ENCODE data around the gene ASIC5.
A peak's percentile ranks its signal among the peaks of the same experiment; 100 is the strongest.

The ASIC5 gene

DNA sequence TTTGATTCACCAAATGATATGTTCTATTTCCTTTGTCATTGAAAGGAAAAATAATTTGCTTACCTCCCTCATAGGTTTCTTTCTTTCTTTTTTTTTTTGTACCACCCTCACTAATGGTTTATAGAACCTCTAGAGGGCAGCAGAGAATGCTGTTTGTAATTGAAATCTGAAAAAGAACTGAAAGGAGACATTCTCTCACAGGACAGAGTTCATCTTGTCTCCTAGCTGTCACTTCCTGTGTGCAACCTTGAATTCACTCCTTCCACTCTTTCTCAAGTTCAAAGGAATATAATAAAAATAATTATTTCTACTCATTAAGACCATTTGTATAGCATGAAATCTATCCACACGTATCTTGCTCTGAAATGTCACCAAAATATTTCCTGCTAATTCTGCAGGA is 56.2 kb downstream of the ASIC5 start (continued):
- TF ChIP-seq ZNF366 (tag by site-specific recombination; conservative IDR thresholded peaks at IDR 0.05) (0 out of 2 replicates have a peak, but pooled peaks have one; percentile 14), PRDM1 (tag by site-specific recombination; IDR thresholded peaks at IDR 0.05) (peak; percentile 53), ZNF654 (tag by site-specific recombination; IDR thresholded peaks at IDR 0.05; ENCODE audit: low read depth) (peak; percentile 66), ZNF394 (tag by site-specific recombination; IDR thresholded peaks at IDR 0.05; ENCODE audit: borderline replicate concordance) (no peak)
- TF ChIP-seq, protein P1, sequence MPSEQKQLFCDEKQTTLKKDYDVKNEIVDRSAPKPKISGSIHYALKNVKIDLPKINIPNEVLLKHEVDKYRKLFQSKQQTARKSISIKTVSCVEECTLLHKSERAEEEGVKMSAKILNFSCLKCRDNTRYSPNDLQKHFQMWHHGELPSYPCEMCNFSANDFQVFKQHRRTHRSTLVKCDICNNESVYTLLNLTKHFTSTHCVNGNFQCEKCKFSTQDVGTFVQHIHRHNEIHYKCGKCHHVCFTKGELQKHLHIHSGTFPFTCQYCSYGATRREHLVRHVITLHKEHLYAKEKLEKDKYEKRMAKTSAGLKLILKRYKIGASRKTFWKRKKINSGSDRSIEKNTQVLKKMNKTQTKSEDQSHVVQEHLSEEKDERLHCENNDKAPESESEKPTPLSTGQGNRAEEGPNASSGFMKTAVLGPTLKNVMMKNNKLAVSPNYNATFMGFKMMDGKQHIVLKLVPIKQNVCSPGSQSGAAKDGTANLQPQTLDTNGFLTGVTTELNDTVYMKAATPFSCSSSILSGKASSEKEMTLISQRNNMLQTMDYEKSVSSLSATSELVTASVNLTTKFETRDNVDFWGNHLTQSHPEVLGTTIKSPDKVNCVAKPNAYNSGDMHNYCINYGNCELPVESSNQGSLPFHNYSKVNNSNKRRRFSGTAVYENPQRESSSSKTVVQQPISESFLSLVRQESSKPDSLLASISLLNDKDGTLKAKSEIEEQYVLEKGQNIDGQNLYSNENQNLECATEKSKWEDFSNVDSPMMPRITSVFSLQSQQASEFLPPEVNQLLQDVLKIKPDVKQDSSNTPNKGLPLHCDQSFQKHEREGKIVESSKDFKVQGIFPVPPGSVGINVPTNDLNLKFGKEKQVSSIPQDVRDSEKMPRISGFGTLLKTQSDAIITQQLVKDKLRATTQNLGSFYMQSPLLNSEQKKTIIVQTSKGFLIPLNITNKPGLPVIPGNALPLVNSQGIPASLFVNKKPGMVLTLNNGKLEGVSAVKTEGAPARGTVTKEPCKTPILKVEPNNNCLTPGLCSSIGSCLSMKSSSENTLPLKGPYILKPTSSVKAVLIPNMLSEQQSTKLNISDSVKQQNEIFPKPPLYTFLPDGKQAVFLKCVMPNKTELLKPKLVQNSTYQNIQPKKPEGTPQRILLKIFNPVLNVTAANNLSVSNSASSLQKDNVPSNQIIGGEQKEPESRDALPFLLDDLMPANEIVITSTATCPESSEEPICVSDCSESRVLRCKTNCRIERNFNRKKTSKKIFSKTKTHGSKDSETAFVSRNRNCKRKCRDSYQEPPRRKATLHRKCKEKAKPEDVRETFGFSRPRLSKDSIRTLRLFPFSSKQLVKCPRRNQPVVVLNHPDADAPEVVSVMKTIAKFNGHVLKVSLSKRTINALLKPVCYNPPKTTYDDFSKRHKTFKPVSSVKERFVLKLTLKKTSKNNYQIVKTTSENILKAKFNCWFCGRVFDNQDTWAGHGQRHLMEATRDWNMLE (tag by site-specific recombination; conservative IDR thresholded peaks at IDR 0.05; ENCODE audit: low read depth) = 0 out of 2 replicates have a peak, but pooled peaks have one; percentile 27

DNA sequence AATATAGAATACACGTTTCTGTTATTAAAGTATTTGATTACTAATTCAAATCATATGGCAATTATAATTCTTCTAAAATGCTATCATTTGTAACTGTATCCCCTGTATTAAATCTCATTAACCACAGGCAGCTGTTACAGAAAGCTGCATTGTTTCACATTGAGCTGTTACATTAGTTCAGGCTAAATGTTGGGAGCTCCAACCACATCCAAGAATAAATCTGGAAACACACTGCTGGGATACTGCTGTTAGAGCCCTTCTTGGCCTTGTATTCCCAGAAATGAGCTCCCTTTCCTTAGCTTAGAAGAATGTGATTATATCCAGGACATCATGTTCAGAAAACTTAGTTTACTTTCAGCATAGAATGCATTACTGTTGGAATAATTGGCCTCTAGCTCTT is 59.1 kb downstream of the ASIC5 start:
- Histone ChIP-seq H3K4me1 (ENCODE audit: control insufficient read depth, insufficient read depth, low read length) (no peaks in the 10 kb centered on the region), H3K27ac (ENCODE audit: extremely low read depth, low read depth, low read length) (no peak overlapping the region), H3K9me3 (ENCODE audit: control insufficient read depth, insufficient read depth, low read depth, low read length) (no peaks in the 10 kb centered on the region), H3K4me3 (ENCODE audit: low read depth, low read length) (no peak overlapping the region), H3K36me3 (ENCODE audit: control insufficient read depth in 2 of 2, insufficient read depth in 1 of 2, low read length in 2 of 2) (peaks cover 0 to 35% of the 10 kb centered on the region in 2 experiments; a peak in 2 of 3 replicates)
- TF ChIP-seq ZNF76 (tag by site-specific recombination; IDR thresholded peaks at IDR 0.05; ENCODE audit: borderline replicate concordance, low read depth) (no peak), ZNF2 (tag by site-specific recombination; IDR thresholded peaks at IDR 0.05) (no peak), ZNF610 (tag by site-specific recombination; IDR thresholded peaks at IDR 0.05; ENCODE audit: borderline replicate concordance) (no peak), YY2 (tag by site-specific recombination; IDR thresholded peaks at IDR 0.05) (no peak), SCRT2 (tag by site-specific recombination; IDR thresholded peaks at IDR 0.05) (no peak), ZNF558 (tag by site-specific recombination; IDR thresholded peaks at IDR 0.05) (no peak), ZNF16 (tag by site-specific recombination; IDR thresholded peaks at IDR 0.05; ENCODE audit: low read depth) (no peak), ZFP41 (tag by site-specific recombination; IDR thresholded peaks at IDR 0.05; ENCODE audit: borderline replicate concordance) (no peak), ZNF214 (tag by site-specific recombination; IDR thresholded peaks at IDR 0.05; ENCODE audit: borderline replicate concordance) (no peak), REPIN1 (tag by site-specific recombination; IDR thresholded peaks at IDR 0.05; ENCODE audit: low read depth) (no peak), ZSCAN23 (tag by site-specific recombination; IDR thresholded peaks at IDR 0.05) (no peak), ZNF266 (tag by site-specific recombination; IDR thresholded peaks at IDR 0.05; ENCODE audit: low read depth) (no peak)
- TF ChIP-seq, protein P2, sequence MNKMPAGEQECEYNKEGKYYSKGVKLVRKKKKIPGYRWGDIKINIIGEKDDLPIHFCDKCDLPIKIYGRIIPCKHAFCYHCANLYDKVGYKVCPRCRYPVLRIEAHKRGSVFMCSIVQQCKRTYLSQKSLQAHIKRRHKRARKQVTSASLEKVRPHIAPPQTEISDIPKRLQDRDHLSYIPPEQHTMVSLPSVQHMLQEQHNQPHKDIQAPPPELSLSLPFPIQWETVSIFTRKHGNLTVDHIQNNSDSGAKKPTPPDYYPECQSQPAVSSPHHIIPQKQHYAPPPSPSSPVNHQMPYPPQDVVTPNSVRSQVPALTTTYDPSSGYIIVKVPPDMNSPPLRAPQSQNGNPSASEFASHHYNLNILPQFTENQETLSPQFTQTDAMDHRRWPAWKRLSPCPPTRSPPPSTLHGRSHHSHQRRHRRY (tag by site-specific recombination; IDR thresholded peaks at IDR 0.05) = no peak
- TF ChIP-seq, protein P3, sequence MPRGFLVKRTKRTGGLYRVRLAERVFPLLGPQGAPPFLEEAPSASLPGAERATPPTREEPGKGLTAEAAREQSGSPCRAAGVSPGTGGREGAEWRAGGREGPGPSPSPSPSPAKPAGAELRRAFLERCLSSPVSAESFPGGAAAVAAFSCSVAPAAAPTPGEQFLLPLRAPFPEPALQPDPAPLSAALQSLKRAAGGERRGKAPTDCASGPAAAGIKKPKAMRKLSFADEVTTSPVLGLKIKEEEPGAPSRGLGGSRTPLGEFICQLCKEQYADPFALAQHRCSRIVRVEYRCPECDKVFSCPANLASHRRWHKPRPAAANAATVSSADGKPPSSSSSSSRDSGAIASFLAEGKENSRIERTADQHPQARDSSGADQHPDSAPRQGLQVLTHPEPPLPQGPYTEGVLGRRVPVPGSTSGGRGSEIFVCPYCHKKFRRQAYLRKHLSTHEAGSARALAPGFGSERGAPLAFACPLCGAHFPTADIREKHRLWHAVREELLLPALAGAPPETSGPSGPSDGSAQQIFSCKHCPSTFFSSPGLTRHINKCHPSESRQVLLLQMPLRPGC (tag by site-specific recombination; IDR thresholded peaks at IDR 0.05) = no peak
- TF ChIP-seq, protein P4, sequence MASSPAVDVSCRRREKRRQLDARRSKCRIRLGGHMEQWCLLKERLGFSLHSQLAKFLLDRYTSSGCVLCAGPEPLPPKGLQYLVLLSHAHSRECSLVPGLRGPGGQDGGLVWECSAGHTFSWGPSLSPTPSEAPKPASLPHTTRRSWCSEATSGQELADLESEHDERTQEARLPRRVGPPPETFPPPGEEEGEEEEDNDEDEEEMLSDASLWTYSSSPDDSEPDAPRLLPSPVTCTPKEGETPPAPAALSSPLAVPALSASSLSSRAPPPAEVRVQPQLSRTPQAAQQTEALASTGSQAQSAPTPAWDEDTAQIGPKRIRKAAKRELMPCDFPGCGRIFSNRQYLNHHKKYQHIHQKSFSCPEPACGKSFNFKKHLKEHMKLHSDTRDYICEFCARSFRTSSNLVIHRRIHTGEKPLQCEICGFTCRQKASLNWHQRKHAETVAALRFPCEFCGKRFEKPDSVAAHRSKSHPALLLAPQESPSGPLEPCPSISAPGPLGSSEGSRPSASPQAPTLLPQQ (tag by site-specific recombination; IDR thresholded peaks at IDR 0.05) = no peak
- TF ChIP-seq, protein P5, sequence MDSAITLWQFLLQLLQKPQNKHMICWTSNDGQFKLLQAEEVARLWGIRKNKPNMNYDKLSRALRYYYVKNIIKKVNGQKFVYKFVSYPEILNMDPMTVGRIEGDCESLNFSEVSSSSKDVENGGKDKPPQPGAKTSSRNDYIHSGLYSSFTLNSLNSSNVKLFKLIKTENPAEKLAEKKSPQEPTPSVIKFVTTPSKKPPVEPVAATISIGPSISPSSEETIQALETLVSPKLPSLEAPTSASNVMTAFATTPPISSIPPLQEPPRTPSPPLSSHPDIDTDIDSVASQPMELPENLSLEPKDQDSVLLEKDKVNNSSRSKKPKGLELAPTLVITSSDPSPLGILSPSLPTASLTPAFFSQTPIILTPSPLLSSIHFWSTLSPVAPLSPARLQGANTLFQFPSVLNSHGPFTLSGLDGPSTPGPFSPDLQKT (IDR thresholded peaks at IDR 0.05; ENCODE audit: borderline replicate concordance, low read depth, low read length) = no peak
- POLR2A ChIA-PET = no interaction called here
- CTCF ChIA-PET = interaction anchor here (1.7 kb wide), 1 partner anchor 146 kb away, joined by 8 read pairs; the partner anchor contains the start of gene CTSO

All from HEK293 (cell line).